IMR-90 (cell line): ENCODE data around the gene NBEA. TPM values are rescaled to one million over a fixed set of nuclear protein-coding genes. Genes with fewer than 3 reads are reported as not detected.
A peak's percentile ranks its signal among the peaks of the same experiment; 100 is the strongest.

Experiments used
- ATAC-seq: fragments of 200-7000 bp; cut with Tn5 transposase; 2 replicates; pipeline ENCODE4 v1.9.1; 2020; ENCODE audit warnings: low read depth, mild to moderate bottlenecking, moderate library complexity
- BruUV-seq: library from RNA; stranded (reverse); fragments of 400-500 nt; replicated peaks from 2 replicates; lab custom pipeline; 2021; lab: Mats Ljungman, UMichigan
- CTCF ChIA-PET: fragments of 300-600 bp; formaldehyde crosslinking; extraction: SDS; loops from one replicate; lab custom pipeline; 2021; ENCODE audit warnings: antibody characterized with exemption; lab: Yijun Ruan, JAX
- POLR2A ChIA-PET: fragments of 300-600 bp; sonication (Branson Sonifier 250); formaldehyde crosslinking; loops from one replicate; lab custom pipeline; 2022; ENCODE audit warnings: antibody characterized with exemption; ENCODE audit not compliant: unreplicated experiment; lab: Charles Lee
- DNase-seq: peaks from one replicate; pipeline ENCODE4 v3.0.0; 2013
- H2AFZ ChIP-seq: replicated peaks from 2 replicates; pipeline ENCODE3; 2013; ENCODE audit warnings: low read length, mild to moderate bottlenecking; ENCODE audit not compliant: poor library complexity
- H2AK5ac ChIP-seq: 2 replicates; pipeline ENCODE4 v1.6.1; 2013; ENCODE audit warnings: low read depth, low read length, inconsistent platforms
- H2AK9ac ChIP-seq: replicated peaks from 2 replicates; pipeline ENCODE3; 2013; ENCODE audit warnings: mild to moderate bottlenecking, low read depth, low read length, moderate library complexity; ENCODE audit not compliant: poor library complexity
- H2BK120ac ChIP-seq: 2 replicates; pipeline ENCODE4 v1.6.1; 2013; ENCODE audit warnings: low read depth, low read length, inconsistent platforms
- H2BK15ac ChIP-seq: 3 replicates; pipeline ENCODE4 v1.6.1; 2013; ENCODE audit warnings: low read depth, low read length, inconsistent platforms
- H2BK20ac ChIP-seq: 2 replicates; pipeline ENCODE4 v1.6.1; 2013; ENCODE audit warnings: low read depth, mild to moderate bottlenecking, inconsistent platforms, low read length, moderate library complexity
- H2BK5ac ChIP-seq: 2 replicates; pipeline ENCODE4 v1.6.1; 2013; ENCODE audit warnings: mild to moderate bottlenecking, low read depth, low read length, inconsistent platforms; ENCODE audit not compliant: poor library complexity, severe bottlenecking
- H3K14ac ChIP-seq: replicated peaks from 2 replicates; pipeline ENCODE4 v1.6.1; 2013; ENCODE audit warnings: low read depth, low read length, inconsistent platforms
- H3K18ac ChIP-seq: 2 replicates; pipeline ENCODE4 v1.6.1; 2013; ENCODE audit warnings: low read depth, low read length, control low read depth
- H3K23ac ChIP-seq: 2 replicates; pipeline ENCODE4 v1.6.1; 2013; ENCODE audit warnings: low read depth, low read length, inconsistent platforms
- H3K27ac ChIP-seq: 2 replicates; pipeline ENCODE4 v1.5.1; 2013; ENCODE audit warnings: mild to moderate bottlenecking, control low read depth, low read length; ENCODE audit not compliant: insufficient read depth
- H3K27me3 ChIP-seq: 2 replicates; pipeline ENCODE4 v1.6.1; 2013; ENCODE audit warnings: low read length; ENCODE audit not compliant: control insufficient read depth, insufficient read depth
- H3K36me3 ChIP-seq: 2 replicates; pipeline ENCODE4 v1.6.1; 2013; ENCODE audit warnings: low read length, mixed read lengths; ENCODE audit not compliant: control insufficient read depth, insufficient read depth
- H3K4ac ChIP-seq: 2 replicates; pipeline ENCODE4 v1.6.1; 2013; ENCODE audit warnings: low read depth, low read length, inconsistent platforms
- H3K4me1 ChIP-seq: 2 replicates; pipeline ENCODE4 v1.6.1; 2013; ENCODE audit warnings: low read length, mixed read lengths; ENCODE audit not compliant: control insufficient read depth, insufficient read depth
- H3K4me2 ChIP-seq: 2 replicates; pipeline ENCODE4 v1.6.1; 2013; ENCODE audit warnings: low read depth, mild to moderate bottlenecking, control low read depth, low read length, moderate library complexity
- H3K4me3 ChIP-seq: 2 replicates; pipeline ENCODE4 v1.5.1; 2013; ENCODE audit warnings: low read depth, mild to moderate bottlenecking, control low read depth, low read length, moderate library complexity; ENCODE audit not compliant: insufficient read depth
- H3K56ac ChIP-seq: 2 replicates; pipeline ENCODE4 v1.6.1; 2013; ENCODE audit warnings: low read length, inconsistent platforms; ENCODE audit not compliant: insufficient read depth; ENCODE audit errors: extremely low read depth
- H3K79me1 ChIP-seq, 2 experiments: 2 replicates each; pipeline ENCODE4 v1.6.1; 2013; ENCODE audit warnings: low read length in 2 of 2, inconsistent platforms in 1 of 2, low read depth in 1 of 2
- H3K9ac ChIP-seq: 2 replicates; pipeline ENCODE4 v1.6.1; 2013; ENCODE audit warnings: low read depth, low read length, control low read depth
- H3K9me1 ChIP-seq: 2 replicates; pipeline ENCODE4 v1.6.1; 2013; ENCODE audit warnings: low read length, inconsistent platforms; ENCODE audit not compliant: insufficient read depth
- H3K9me3 ChIP-seq: 2 replicates; pipeline ENCODE4 v1.6.1; 2013; ENCODE audit warnings: low read length; ENCODE audit not compliant: control insufficient read depth, insufficient read depth
- H4K20me1 ChIP-seq: 2 replicates; pipeline ENCODE4 v1.6.1; 2013; ENCODE audit warnings: low read length, inconsistent platforms; ENCODE audit not compliant: insufficient read depth
- H4K5ac ChIP-seq: 2 replicates; pipeline ENCODE4 v1.6.1; 2013; ENCODE audit warnings: mild to moderate bottlenecking, low read depth, low read length, control low read depth
- H4K8ac ChIP-seq, 2 experiments: 2 replicates each; pipeline ENCODE4 v1.6.1; 2013; ENCODE audit warnings: low read depth in 2 of 2, low read length in 2 of 2, control low read depth in 1 of 2, inconsistent platforms in 1 of 2
- H4K91ac ChIP-seq: 2 replicates; pipeline ENCODE4 v1.6.1; 2013; ENCODE audit warnings: low read depth, low read length, inconsistent platforms; ENCODE audit not compliant: insufficient read depth
- FOS ChIP-seq: fragments of 150-350 bp; IDR thresholded peaks from 2 replicates; pipeline ENCODE4 v1.6.1; 2016; ENCODE audit warnings: low read depth, low read length
- MAFK ChIP-seq: IDR thresholded peaks from 2 replicates; pipeline ENCODE4 v1.6.1; 2012; ENCODE audit warnings: low read depth, low read length, improper control_type of control experiment
- WGBS, 2 experiments: methylation state at CpG; one replicate each; pipeline versions ENCODE4 v1.1.5 to v1.1.7; 2013; ENCODE audit warnings: missing lambda C conversion rate in 2 of 2; ENCODE audit not compliant: insufficient read length in 1 of 2; ENCODE audit errors: extremely low coverage in 2 of 2; 5-methylcytosine and 5-hydroxymethylcytosine counted together
- dilution Hi-C: fragments of 300-500 bp; cut with HindIII; formaldehyde crosslinking; loops from one replicate; pipeline ENCODE4 v1.14.3; 2018; ENCODE audit warnings: low sequenced_read_pairs; ENCODE audit not compliant: unreplicated experiment
- in situ Hi-C: fragments of 300-500 bp; cut with MboI; formaldehyde crosslinking; loops from 3 replicates; pipeline ENCODE4 v1.14.3; 2019; ENCODE audit warnings: low sequenced_read_pairs, inconsistent platforms, mixed read lengths
- intact Hi-C: fragments of 100-400 bp; cut with micrococcal nuclease; formaldehyde crosslinking; loops from 2 replicates; pipeline ENCODE4 v1.10.0; 2022
- polyA plus RNA-seq, 3 experiments: library from polyadenylated mRNA; depleted of rRNA; stranded (reverse); fragments of >200 nt; gene quantifications; 2 replicates each; pipeline ENCODE4 v1.2.3, GENCODE V29; 2012; ENCODE audit warnings: low replicate concordance in 1 of 3
- total RNA-seq: library from RNA; depleted of rRNA; stranded (reverse); fragments of >200 nt; gene quantifications from 2 replicates; pipeline ENCODE4 v1.2.3, GENCODE V29; 2012

The NBEA gene
- total and polyA plus RNA-seq, 2 of the 4 experiments (the other 2 are of a cell fraction), result 0.82 to 2.2 TPM

- no peak overlapping the region for H3K4me3 ChIP-seq
- no TSS peak for BruUV-seq
- WGBS, 2 experiments, result 85% methylated on average over 11 of the region's 15 CpGs; no CpG with 5 or more reads in 1 of the 2 experiments
Observed at GRCh38 chr13:35716729-35717128, 774.7 kb downstream of the NBEA start.

More at GRCh38 chr13:35716729-35717128, 774.7 kb downstream of the NBEA start:
- Histone ChIP-seq H2AK9ac (no peak overlapping the region), H3K9me1 (0 out of 2 replicates have a peak, but pooled peaks cover 5% of the 10 kb centered on the region), H4K20me1 (no peaks in the 10 kb centered on the region), H3K27ac (no peak overlapping the region), H2AK5ac (no peak overlapping the region), H3K27me3 (no peaks in the 10 kb centered on the region), H2BK5ac (no peak overlapping the region), H3K4me1 (peaks cover 16% of the 10 kb centered on the region), H4K91ac (no peak overlapping the region; the same call in 1 of the 2 replicates), H3K36me3 (no peaks in the 10 kb centered on the region), H3K79me1 (no peaks in the 10 kb centered on the region), H3K4me2 (no peak overlapping the region), H2BK20ac (no peak overlapping the region), H4K5ac (no peak overlapping the region), H3K23ac (no peak overlapping the region), H2AFZ (peak overlapping the region; percentile 53), H4K8ac (no peak overlapping the region), H3K14ac (no peak overlapping the region), H3K9me3 (no peaks in the 10 kb centered on the region), H2BK120ac (peak overlapping the region; percentile 3; the same call in 1 of the 2 replicates), H3K4ac (no peak overlapping the region; the same call in 1 of the 2 replicates), H3K56ac (no peak overlapping the region), H2BK15ac (no peak overlapping the region), H3K9ac (no peak overlapping the region), H3K18ac (no peak overlapping the region)
- TF ChIP-seq MAFK (no peak), FOS (no peak)
- in situ Hi-C loops (no loop called here), intact Hi-C loops (no loop called here), dilution Hi-C loops (no loop called here)
- ChIA-PET CTCF (interaction anchor here (0.6 kb wide), 1 partner anchor 133 kb away, joined by 3 read pairs; no protein-coding TSS in a partner anchor), POLR2A (no interaction called here)
- ATAC-seq (no peak), DNase-seq (no peak)
